NCI-H2029 (cell line): ENCODE data around the gene TSC22D1.
"Not testable (repeated sequence)": the region's sequence is repeated elsewhere in the genome, so short reads cannot be mapped to it uniquely, and the experiment has no call there.

Experiments
- DNase-seq: peaks from one replicate; lab custom pipeline; 2025; lab: John Stamatoyannopoulos, UW

Gene TSC22D1

GRCh38 chr13:44504116-44504515 lies 72.0 kb downstream of the TSC22D1 start:
- DNase-seq = no peak

- DNase-seq = no peak
Observed at GRCh38 chr13:44498969-44499368, 77.2 kb downstream of the TSC22D1 start.

- no peak for DNase-seq
Observed at GRCh38 chr13:44498502-44498901, 77.6 kb downstream of the TSC22D1 start.

GRCh38 chr13:44497801-44498200 lies 78.3 kb downstream of the TSC22D1 start:
- DNase-seq = no peak

- DNase-seq = no peak
Observed at GRCh38 chr13:44493213-44493812, 82.8 kb downstream of the TSC22D1 start.

GRCh38 chr13:44489751-44490150 lies 86.4 kb downstream of the TSC22D1 start:
- no peak for DNase-seq

GRCh38 chr13:44487989-44488388 lies 88.1 kb downstream of the TSC22D1 start:
- DNase-seq = no peak

- DNase-seq = no peak
Observed at GRCh38 chr13:44484562-44485138, 91.5 kb downstream of the TSC22D1 start.

- no peak for DNase-seq
Observed at GRCh38 chr13:44474122-44474910, 101.8 kb downstream of the TSC22D1 start.

- DNase-seq = no peak
Observed at GRCh38 chr13:44471686-44472085, 104.4 kb downstream of the TSC22D1 start.

- DNase-seq = no peak
Observed at GRCh38 chr13:44470638-44471562, 105.2 kb downstream of the TSC22D1 start.

- no peak for DNase-seq
Observed at GRCh38 chr13:44468874-44469273, 107.3 kb downstream of the TSC22D1 start.

- no peak for DNase-seq
Observed at GRCh38 chr13:44465318-44465717, 110.8 kb downstream of the TSC22D1 start.

- DNase-seq = no peak
Observed at GRCh38 chr13:44464471-44464870, 111.7 kb downstream of the TSC22D1 start.

GRCh38 chr13:44463759-44464158 lies 112.4 kb downstream of the TSC22D1 start:
- no peak for DNase-seq

GRCh38 chr13:44459674-44460073 lies 116.5 kb downstream of the TSC22D1 start:
- DNase-seq = no peak

GRCh38 chr13:44458313-44458975 lies 117.7 kb downstream of the TSC22D1 start:
- no peak for DNase-seq

GRCh38 chr13:44456212-44456611 lies 119.9 kb downstream of the TSC22D1 start:
- DNase-seq = not testable (repeated sequence)

GRCh38 chr13:44455769-44456168 lies 120.4 kb downstream of the TSC22D1 start:
- no peak for DNase-seq

- no peak for DNase-seq
Observed at GRCh38 chr13:44453881-44454280, 122.2 kb downstream of the TSC22D1 start.

- no peak for DNase-seq
Observed at GRCh38 chr13:44453069-44453468, 123.1 kb downstream of the TSC22D1 start.

GRCh38 chr13:44452418-44452817 lies 123.7 kb downstream of the TSC22D1 start:
- no peak for DNase-seq
